GM04503 (cell line): ENCODE data around the gene SUPV3L1.

Source experiments
- DNase-seq: peaks from one replicate; pipeline ENCODE4 v3.0.0-alpha.2; 2012; ENCODE audit warnings: low read depth

Gene SUPV3L1

GRCh38 chr10:69202332-69202731 is 22.3 kb downstream of the SUPV3L1 start:
- no peak for DNase-seq

- no peak for DNase-seq
Measured at GRCh38 chr10:69208761-69209160, 28.7 kb downstream of the SUPV3L1 start.

GRCh38 chr10:69209787-69210484 is 29.9 kb downstream of the SUPV3L1 start:
- no peak for DNase-seq

- no peak for DNase-seq
Measured at GRCh38 chr10:69211104-69211503, 31.1 kb downstream of the SUPV3L1 start.

GRCh38 chr10:69211524-69211923 is 31.5 kb downstream of the SUPV3L1 start:
- no peak for DNase-seq

- no peak for DNase-seq
Measured at GRCh38 chr10:69213591-69214311, 33.7 kb downstream of the SUPV3L1 start.

GRCh38 chr10:69214666-69215131 is 34.7 kb downstream of the SUPV3L1 start:
- DNase-seq, result no peak

- DNase-seq, result no peak
Measured at GRCh38 chr10:69215405-69216171, 35.6 kb downstream of the SUPV3L1 start.

- DNase-seq, result no peak
Measured at GRCh38 chr10:69216577-69217118, 36.6 kb downstream of the SUPV3L1 start.

- DNase-seq, result peak; percentile 76
Measured at GRCh38 chr10:69217119-69217754, 37.2 kb downstream of the SUPV3L1 start.

GRCh38 chr10:69218831-69219230 is 38.8 kb downstream of the SUPV3L1 start:
- DNase-seq, result no peak

- DNase-seq, result no peak
Measured at GRCh38 chr10:69220041-69220451, 40.0 kb downstream of the SUPV3L1 start, which contains the start of gene HKDC1. Gene HKDC1 (plus strand): TSS chr10:69220332. CDS start chr10:69220436, 104 bp downstream.

GRCh38 chr10:69220507-69220906 is 40.5 kb downstream of the SUPV3L1 start:
- DNase-seq, result no peak

- no peak for DNase-seq
Measured at GRCh38 chr10:69222157-69223027, 42.4 kb downstream of the SUPV3L1 start.

- DNase-seq, result no peak
Measured at GRCh38 chr10:69223028-69223342, 43.0 kb downstream of the SUPV3L1 start.

- no peak for DNase-seq
Measured at GRCh38 chr10:69224862-69225657, 45.0 kb downstream of the SUPV3L1 start.

- DNase-seq, result no peak
Measured at GRCh38 chr10:69225681-69226080, 45.6 kb downstream of the SUPV3L1 start.

GRCh38 chr10:69226919-69227450 is 47.0 kb downstream of the SUPV3L1 start:
- DNase-seq, result no peak

GRCh38 chr10:69228151-69228550 is 48.1 kb downstream of the SUPV3L1 start:
- DNase-seq, result no peak

GRCh38 chr10:69229616-69229916 is 49.5 kb downstream of the SUPV3L1 start:
- no peak for DNase-seq
